ENCODE measurements around the gene ALOXE3.

DNA sequence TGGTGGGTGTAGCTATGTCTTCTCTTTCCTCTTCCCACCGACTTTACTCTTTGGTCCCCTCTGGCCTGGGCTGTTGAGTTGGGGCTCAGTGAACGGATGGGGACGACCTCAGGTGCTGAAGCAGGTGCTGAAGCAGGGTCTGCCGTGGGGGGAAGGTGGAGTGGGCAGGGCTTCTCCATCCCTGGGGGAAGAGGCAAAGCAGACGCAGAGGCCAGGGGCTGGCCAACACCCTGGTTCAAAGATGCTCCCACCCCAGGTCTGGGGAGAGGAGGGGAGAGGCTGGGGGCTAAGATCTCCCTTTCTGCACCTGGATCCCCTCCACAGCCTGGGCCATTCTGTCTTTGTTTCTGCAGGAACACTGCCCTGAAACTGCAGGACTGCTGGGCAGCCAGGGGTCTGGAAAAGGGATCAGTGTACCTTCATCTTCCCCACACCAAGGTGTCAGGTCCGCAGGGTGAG lies 53.7 kb downstream of the ALOXE3 start:
- TF ChIP-seq POLR2A (IDR thresholded peaks at IDR 0.05; ENCODE audit: low read depth), result no peak
- TF ChIP-seq, protein P1, sequence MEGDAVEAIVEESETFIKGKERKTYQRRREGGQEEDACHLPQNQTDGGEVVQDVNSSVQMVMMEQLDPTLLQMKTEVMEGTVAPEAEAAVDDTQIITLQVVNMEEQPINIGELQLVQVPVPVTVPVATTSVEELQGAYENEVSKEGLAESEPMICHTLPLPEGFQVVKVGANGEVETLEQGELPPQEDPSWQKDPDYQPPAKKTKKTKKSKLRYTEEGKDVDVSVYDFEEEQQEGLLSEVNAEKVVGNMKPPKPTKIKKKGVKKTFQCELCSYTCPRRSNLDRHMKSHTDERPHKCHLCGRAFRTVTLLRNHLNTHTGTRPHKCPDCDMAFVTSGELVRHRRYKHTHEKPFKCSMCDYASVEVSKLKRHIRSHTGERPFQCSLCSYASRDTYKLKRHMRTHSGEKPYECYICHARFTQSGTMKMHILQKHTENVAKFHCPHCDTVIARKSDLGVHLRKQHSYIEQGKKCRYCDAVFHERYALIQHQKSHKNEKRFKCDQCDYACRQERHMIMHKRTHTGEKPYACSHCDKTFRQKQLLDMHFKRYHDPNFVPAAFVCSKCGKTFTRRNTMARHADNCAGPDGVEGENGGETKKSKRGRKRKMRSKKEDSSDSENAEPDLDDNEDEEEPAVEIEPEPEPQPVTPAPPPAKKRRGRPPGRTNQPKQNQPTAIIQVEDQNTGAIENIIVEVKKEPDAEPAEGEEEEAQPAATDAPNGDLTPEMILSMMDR (IDR thresholded peaks at IDR 0.05), result no peak
